ENCODE data around the gene ILKAP. TPM values are rescaled to one million over a fixed set of nuclear protein-coding genes. Genes with fewer than 3 reads are reported as not detected.

The ILKAP gene
- total and polyA plus RNA-seq, 8 donors, result 20.4 to 59.4 (median 37.8) TPM

- WGBS, 5 donors, result 35 to 57% (median 49%) methylated on average over 6 of the region's 6 CpGs
- Histone ChIP-seq H3K27ac (peak overlapping the region; percentile 59 to 82 (median 75)), H3K36me3 (peaks cover 31 to 75% (median 70%) of the 10 kb centered on the region in 4 donors), H3K9me3 (no peaks in the 10 kb centered on the region), H3K4me1 (peaks cover 23 to 35% (median 27%) of the 10 kb centered on the region in 4 donors), H3K27me3 (peaks cover 0 to 12% (median 3%) of the 10 kb centered on the region in 3 donors), H3K4me3 (no peak overlapping the region)
- DNase-seq, result peak in 1 of 2 donors; percentile 72
- intact Hi-C loops (cut with DNase I; ENCODE audit: low total_unique reads), result no loop called here
- TF ChIP-seq POLR2AphosphoS5 (IDR thresholded peaks at IDR 0.05) (peak in 1 of 3 donors; percentile 27), POLR2A (IDR thresholded peaks at IDR 0.05) (no peak)
These were observed 34.3 kb downstream of the ILKAP start for GRCh38 chr2:238169048-238169707.

DNA sequence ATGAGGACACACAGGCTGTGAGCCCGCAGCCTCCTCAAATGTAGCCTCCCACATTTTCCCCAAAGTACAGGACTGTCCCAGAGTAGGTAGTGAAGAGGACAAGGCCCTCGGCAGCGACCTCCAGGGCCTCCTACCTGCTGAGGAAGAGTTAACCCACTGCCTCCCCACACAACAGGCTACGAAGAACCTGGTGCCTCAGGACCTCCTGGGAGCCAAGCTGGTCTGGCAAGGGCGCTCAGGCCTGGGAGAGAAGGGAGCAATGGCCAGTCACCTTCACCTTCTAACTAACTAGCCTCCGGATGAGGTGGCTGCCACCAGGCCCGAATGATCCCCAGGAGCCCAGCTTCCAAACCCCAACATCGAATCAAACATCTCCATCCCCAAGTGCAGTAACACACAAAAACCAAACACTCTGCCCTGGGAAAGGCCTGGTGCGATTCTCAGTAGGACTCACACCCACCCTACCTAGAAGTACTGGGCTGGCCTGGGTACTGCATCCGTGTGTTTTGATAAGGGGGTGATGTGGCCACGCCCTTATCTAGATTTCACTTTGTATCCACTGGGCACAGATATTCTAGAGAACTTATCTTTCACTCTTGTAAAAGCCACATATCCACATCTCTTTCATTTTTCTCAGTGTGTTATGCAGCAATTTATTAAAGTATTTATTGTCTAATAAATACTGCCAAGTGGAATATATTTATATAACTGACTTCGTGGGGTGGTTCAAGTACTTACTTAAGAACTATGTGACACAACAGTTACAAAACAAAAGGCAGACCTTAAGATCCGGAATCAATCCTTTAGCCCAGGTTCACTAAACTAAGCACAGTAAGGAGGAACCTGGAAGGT lies 35.1 kb downstream of the ILKAP start:
- Histone ChIP-seq H3K4me3 (no peak overlapping the region), H3K27me3 (peaks cover 0 to 19% (median 10%) of the 10 kb centered on the region in 3 donors), H3K27ac (peak overlapping the region in 4 of 5 donors; percentile 60 to 82 (median 76)), H3K4me1 (peaks cover 30 to 42% (median 35%) of the 10 kb centered on the region in 4 donors), H3K36me3 (peaks cover 24 to 68% (median 62%) of the 10 kb centered on the region in 4 donors), H3K9me3 (no peaks in the 10 kb centered on the region)
- intact Hi-C loops (cut with DNase I; ENCODE audit: low total_unique reads), result no loop called here
- DNase-seq, result peak in 1 of 2 donors; percentile 1
- TF ChIP-seq CTCF (IDR thresholded peaks at IDR 0.05) (no peak), POLR2AphosphoS5 (IDR thresholded peaks at IDR 0.05) (no peak), EP300 (IDR thresholded peaks at IDR 0.05) (no peak), POLR2A (IDR thresholded peaks at IDR 0.05) (no peak)
- 74 to 85% (median 76%) methylated on average over 11 to 13 of the region's 13 CpGs for WGBS, 5 donors

DNA sequence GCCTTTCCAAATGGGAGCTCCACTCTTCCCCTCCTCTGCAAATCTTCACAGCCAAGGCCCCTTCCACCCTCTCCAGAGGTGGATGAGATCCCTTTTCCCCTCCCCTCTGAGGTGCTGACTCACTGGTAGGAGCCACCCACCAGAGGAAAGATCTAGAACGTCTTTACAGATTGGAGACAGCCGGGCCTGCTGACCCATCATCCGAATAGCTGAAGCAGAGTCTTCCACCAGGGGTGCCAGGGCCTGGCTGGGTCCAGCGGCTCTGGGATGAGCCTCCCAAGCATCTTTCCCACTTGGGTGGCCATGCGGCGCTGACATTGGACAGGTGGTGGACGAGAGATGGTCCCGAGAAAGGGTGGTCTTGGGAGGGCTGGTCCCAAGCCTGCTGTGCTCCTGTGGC lies 35.7 kb downstream of the ILKAP start:
- intact Hi-C loops (cut with DNase I; ENCODE audit: low total_unique reads), result no loop called here
- Histone ChIP-seq H3K27ac (peak overlapping the region in 3 of 5 donors; percentile 11 to 82 (median 75)), H3K36me3 (peaks cover 17 to 61% (median 56%) of the 10 kb centered on the region in 4 donors), H3K9me3 (no peaks in the 10 kb centered on the region), H3K4me1 (peaks cover 32 to 48% (median 38%) of the 10 kb centered on the region in 4 donors), H3K27me3 (peaks cover 0 to 26% (median 17%) of the 10 kb centered on the region in 3 donors), H3K4me3 (no peak overlapping the region)
- peak; percentile 4 to 15 for DNase-seq
- 82 to 91% (median 86%) methylated on average over 7 to 8 of the region's 8 CpGs for WGBS, 5 donors
- TF ChIP-seq EP300 (IDR thresholded peaks at IDR 0.05) (no peak), CTCF (IDR thresholded peaks at IDR 0.05) (no peak)

DNA sequence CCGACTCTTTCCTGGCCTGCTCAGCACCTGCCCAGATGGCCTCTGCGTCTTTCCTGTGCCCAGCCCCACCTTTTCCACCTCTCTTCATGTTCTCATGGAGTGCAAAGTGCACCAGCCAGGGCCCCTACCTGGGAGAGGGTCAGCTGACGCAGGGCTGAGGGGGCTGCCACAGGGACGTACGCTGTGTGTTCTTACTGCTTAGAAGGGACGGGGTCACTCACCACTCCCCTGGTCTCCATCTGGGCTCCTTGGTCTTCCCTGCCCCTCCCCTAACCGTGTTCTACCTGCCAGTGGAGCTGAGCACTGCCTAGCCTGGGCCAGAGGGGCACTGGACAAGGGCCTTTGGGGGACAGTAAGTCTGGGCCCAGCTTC lies 36.2 kb downstream of the ILKAP start:
- Histone ChIP-seq H3K27ac (no peak overlapping the region), H3K4me1 (peaks cover 32 to 48% (median 38%) of the 10 kb centered on the region in 4 donors), H3K9me3 (no peaks in the 10 kb centered on the region), H3K4me3 (no peak overlapping the region), H3K36me3 (peaks cover 13 to 57% (median 51%) of the 10 kb centered on the region in 4 donors), H3K27me3 (peaks cover 0 to 30% (median 21%) of the 10 kb centered on the region in 3 donors)
- TF ChIP-seq POLR2AphosphoS5 (IDR thresholded peaks at IDR 0.05) (no peak), EP300 (IDR thresholded peaks at IDR 0.05) (no peak), CTCF (IDR thresholded peaks at IDR 0.05) (no peak), POLR2A (IDR thresholded peaks at IDR 0.05) (no peak)
- peak; percentile 1 to 9 for DNase-seq
- intact Hi-C loops (cut with DNase I; ENCODE audit: low total_unique reads), result no loop called here
- WGBS, 5 donors, result 87 to 93% (median 89%) methylated on average over 3 to 7 of the region's 7 CpGs

Data from stomach (tissue), 9 donors.